ENCODE results near the gene REN.

- TF ChIP-seq, protein P1, sequence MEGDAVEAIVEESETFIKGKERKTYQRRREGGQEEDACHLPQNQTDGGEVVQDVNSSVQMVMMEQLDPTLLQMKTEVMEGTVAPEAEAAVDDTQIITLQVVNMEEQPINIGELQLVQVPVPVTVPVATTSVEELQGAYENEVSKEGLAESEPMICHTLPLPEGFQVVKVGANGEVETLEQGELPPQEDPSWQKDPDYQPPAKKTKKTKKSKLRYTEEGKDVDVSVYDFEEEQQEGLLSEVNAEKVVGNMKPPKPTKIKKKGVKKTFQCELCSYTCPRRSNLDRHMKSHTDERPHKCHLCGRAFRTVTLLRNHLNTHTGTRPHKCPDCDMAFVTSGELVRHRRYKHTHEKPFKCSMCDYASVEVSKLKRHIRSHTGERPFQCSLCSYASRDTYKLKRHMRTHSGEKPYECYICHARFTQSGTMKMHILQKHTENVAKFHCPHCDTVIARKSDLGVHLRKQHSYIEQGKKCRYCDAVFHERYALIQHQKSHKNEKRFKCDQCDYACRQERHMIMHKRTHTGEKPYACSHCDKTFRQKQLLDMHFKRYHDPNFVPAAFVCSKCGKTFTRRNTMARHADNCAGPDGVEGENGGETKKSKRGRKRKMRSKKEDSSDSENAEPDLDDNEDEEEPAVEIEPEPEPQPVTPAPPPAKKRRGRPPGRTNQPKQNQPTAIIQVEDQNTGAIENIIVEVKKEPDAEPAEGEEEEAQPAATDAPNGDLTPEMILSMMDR (IDR thresholded peaks at IDR 0.05), result no peak
- no peak for TF ChIP-seq POLR2A (IDR thresholded peaks at IDR 0.05)
Measured at GRCh38 chr1:204170494-204171155, 4.5 kb upstream of the REN start.
